GM19238 (cell line): Measurements from ENCODE around the gene ERMARD.

ENCODE experiments used
- DNase-seq: peaks from one replicate; pipeline ENCODE4 v3.0.0; 2011; ENCODE audit warnings: low spot score; ENCODE audit not compliant: insufficient read length

The ERMARD gene

DNA sequence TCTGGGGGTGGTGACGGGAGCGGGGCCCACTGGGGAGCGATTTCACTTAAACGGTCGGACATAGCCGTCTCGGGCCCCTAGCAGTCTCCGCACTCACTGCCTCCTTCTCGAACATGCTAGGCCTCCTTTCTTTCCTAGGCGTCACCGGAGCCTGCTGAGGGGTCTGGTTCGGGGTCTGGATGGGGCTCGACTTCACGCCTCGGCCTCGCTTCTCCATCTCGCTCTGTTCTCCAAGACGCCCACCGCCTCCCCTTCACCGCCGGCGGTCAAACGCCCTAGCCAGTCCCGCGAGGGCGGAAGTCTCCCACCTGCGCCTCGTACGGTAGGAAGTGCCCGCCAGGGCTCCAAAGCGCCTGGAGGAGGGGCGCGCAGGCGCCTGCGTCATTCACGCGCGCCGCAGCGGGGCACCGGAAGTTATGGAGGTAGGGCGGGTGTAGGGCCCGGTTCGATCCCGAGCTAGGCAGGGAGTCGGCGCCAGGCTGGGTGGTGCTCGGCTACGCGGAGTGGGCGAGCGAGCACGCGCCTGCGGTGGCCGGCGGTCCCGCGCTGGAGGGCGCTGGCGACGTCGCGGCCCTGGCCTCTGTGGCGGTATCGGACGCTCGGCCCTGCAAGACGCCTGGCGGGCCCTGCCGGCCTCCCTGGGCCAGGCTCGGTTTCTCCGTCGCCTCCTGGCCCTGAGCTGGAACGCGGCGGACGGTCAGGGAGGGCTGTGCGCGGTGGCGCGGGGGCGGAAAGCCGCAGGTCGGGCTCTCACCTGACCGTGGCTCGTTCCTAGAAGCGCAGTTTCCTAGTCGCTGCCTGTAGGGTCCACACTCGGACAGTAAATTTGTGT, at the start of gene ERMARD, which contains the start of gene DYNLT2:
Gene ERMARD, plus strand, starts transcription at position 381 of the 832 bp plus-strand sequence. Its CDS starts 36 bp downstream, at position 417.
Gene DYNLT2, minus strand, starts transcription at position 331 of the 832 bp plus-strand sequence. Its CDS starts 114 bp downstream, at position 217.
- DNase-seq = peak; percentile 86

DNA sequence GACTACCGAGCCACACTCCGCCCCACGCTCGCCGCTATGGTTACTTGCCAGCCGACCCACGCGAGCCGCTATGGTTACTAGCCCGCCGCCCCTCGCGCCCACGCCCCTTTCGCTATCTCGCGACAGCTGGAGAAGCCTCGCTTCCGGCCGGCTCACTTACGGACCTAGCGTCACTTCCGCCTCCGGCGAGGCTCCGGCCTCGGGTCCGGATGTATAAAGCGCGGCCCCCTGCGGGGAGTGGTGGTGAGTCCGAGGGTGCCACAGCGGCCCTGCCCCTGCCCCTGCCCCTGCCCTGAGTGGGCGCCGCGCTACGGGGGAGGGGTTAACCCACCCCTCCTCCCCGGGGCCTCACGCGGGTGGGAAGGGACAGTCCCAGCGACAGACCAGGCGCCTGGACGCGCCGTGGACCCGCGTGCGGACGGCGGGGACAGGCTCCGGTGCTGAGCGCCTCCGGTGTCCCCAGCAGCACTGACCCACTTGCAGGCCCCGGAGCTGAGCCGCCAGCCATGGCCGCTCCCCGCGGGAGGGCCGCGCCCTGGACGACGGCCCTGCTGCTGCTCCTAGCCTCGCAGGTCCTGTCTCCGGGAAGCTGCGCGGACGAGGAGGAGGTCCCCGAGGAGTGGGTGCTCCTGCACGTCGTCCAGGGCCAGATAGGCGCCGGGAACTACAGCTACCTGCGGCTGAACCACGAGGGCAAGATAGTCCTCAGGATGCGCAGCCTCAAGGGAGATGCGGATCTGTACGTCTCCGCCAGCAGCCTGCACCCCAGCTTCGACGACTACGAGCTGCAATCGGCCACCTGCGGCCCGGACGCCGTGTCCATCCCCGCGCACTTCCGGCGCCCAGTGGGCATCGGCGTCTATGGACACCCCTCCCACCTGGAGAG, 49.2 kb upstream of the ERMARD start, which contains the start of the genes C6orf120 and WDR27:
Gene C6orf120, plus strand, starts transcription at position 173 of the 886 bp plus-strand sequence. Its CDS starts 334 bp downstream, at position 507.
Gene WDR27, minus strand, starts transcription at position 76 of the 886 bp plus-strand sequence. CDS start 13,024 bp downstream, outside the sequence.
- DNase-seq = peak; percentile 93

DNA sequence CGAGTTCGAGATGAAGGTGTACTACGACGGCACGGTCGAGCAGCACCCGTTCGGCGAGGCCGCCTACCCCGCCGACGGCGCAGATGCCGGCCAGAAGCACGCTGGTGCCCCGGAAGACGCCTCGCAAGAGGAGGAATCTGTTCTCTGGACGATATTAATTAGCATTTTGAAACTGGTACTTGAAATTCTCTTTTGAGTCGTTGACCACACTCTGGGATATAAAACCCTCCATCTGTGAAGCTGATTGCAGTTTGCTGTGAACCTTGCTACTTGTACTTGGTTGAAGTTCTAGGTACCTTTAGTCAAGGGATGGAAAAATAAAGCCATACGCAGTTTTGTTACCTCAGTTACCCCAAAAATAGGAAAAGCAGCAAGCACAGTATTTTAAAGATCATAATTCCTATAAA, 48.6 kb upstream of the ERMARD start:
- DNase-seq = no peak

DNA sequence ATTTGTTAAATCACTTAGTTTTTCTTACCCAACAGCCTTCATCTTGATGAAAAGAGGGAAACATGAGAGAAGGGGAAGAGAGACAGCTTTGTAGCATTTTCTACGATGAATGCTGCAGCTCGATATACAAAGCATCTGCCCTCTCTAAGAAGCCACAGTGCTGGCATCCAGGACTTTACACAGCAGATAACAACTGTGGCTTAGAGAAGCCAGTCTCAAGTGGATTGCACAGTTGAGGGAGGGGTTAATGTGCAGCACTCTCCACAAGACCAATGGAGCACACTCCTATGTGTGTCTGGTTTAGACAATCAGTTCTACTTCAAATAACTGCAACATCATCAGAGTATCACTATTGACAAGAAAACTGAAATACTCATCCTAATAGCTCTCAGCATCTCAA, 43.6 kb upstream of the ERMARD start:
- no peak for DNase-seq

DNA sequence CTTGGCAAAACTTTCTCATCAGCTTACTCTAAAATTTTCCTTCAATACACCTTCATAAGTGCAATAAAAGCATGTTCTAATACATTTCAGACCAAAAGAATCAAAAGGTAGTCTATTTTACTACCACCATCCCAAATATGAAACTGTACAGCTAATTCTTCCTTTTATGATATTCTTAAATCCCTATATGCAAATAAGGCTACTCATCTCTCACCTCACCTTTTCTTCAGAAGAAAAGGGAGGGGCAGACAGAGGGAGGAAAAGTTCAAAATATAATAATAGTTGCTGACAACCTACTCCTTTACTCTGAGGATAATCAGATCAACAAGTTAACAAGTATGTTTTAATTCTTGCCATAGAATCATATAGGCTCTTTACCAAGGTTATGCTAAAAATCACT, 42.1 kb upstream of the ERMARD start:
- DNase-seq = no peak

DNA sequence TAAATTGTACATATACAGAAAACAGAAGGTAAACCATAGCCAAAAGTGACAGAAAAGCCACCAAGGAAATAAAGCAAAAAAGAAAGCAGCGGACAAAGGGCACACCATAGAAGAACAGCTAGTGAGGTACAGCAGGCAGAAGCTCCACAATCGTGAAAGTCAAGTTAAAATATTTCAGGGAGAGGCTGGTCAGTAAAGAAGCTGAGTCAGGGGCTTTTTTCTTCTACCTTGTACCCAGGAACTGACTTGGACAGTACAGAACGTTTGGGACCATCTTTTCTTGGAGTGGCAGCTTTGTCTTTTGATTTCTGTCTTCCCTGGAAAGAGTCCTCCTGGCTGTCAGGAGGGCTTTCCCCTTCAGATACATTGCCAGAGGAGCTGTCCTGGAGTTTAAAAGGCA, 41.4 kb upstream of the ERMARD start:
- no peak for DNase-seq

DNA sequence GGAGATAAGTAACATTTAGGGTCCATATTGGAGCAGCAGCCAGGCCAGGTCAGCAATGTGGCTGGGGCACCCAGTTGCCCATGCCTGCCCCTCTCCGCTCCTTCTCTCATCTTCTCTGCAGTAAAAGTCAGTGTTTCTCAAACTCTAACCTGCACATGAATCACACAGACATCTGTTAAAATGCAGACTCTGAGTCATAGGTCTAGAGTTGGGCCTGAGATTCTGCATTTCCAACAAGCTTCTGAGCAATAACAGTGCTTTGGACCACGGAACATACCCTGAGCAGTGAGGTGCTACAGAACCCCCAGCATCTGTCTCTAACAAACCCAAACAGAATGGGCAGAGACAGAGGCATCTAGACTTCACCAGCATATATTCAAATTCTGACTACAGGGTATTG, 37.2 kb upstream of the ERMARD start:
- DNase-seq = no peak

DNA sequence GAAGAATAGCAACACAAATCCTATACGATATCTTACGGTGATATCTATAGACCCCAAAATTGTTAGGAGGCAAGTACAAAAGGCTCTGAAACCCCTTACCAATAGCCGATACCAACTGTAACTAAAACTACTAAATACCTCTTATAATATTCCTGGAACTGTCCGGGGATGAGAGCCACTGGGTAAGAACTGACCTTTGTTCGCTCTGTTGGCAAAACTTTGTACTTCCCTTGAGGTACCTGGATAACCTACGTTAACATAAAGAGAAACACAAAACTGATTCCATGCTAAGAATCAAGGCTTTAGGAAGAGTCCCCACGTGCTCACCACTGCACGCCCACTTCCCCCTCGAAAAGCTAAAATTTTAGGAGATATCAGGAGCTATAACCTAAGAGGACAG, 36.8 kb upstream of the ERMARD start:
- no peak for DNase-seq

DNA sequence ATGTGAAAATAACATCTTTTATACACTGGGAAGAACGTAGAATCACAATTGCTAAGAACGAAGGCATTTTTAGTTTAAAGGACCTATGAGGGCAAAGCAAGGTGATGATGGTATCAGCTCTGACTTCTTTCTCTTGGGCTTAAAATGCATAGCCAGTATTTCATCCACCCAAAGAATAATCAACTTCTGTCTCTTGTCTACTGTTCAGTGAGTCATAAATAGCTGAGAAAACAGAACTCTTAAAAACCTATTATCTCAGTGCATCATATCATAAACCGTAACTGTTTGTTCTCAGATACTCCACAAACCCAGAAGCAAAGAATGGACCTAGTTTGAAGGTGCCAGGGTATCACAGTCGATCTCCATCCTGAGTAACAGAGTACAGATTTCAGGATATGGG, 32.3 kb upstream of the ERMARD start:
- DNase-seq = no peak

DNA sequence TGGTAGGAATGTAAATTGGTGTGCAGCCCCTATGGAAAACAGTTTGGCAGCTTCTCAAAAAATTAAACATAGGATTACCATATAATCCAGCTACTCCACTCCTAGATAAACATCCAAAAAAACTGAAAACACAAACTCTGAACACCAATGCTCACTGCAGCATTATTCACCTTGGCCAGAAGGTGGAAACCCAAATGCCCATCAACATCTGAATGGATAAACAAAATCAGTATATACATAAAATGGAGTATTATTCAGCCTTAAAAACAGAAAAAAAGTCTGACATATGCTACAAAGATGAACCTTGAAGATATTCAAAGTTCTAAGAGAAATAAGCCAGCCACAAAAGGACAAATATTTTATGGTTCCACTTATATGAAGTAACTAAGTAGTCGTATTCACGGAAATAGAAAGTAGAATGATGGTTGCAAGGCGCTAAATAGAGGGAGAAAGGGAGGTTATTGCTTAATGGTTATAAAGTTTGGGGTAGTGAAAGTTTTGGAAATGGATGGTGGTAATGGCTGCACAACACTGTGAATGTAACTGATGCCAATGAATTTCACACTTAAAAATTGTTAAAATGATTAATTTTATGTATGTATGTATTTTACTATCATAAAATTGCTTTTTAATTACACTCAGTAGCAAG, 31.1 kb upstream of the ERMARD start:
- no peak for DNase-seq

DNA sequence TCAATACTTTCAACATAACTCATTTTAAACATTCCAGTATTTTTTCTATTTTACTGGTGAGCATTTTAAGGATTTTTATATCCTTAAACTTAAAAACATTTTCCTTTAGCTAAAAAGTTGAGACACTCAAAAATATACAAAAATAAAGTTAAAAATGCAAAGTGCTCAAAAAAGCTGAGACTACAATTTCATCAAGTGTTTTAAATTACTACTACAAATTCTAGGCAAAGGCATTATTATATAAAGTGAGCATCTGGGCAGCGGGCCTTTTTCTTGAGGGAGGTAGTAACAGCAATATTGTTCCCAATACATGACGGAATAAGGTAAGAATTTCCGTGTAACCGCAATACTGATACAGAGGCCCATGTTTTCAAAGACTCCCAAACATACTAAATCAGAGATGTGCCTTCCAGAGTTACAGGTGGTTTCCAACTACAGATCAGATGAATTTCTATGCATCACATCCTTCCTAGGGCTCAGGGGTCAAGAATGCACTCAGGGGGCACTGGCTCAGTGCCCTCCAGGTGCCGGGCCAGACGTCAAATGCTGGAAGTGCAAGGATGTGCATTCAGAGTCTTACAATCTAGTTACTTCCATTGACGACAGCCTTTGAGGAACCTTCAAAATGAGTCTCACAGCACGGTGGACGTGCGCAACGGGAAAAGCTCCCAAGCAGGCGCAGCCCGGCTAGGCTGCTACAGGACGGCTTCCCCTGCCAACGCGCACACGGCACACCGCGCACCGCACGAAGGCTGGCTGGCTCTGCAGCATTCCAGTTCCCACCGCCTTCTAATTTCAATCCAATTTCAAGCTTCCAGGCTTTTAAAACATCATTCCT, 28.8 kb upstream of the ERMARD start:
- DNase-seq = peak; percentile 20

DNA sequence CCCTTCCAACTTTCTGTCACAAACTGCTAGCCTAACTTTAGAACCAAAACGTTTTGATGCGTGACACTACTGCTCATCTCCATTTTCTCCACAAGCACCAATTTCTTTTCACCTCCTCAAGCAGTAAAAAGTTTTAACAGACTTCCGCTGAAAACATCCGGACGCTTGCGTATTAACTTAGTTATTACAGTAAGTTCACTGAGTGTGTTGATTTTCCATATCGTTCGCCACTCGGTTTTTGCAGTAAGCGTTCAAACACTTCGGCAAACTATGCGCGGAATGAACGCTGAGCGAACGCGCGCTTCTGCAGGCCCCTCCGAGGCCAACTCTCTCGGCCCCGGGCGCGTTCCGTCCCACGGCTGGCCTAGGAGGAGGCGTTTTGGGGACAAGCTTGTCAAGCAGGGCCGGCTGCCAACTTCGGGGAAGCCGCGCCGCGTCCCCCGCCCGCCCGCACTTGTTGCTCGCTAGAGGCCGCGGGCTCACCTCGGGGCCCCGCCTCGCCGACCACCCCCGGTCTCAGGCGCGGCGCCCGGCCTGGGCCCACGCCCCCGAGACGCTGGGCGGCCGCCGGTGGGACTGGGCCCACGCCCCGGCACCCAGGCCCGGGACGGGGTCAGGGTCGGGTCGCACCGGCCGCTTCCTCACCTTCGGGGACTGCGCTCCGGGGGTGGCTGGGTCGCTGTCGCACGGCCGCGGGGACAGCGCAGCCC, 28.1 kb upstream of the ERMARD start:
- peak; percentile 50 for DNase-seq

DNA sequence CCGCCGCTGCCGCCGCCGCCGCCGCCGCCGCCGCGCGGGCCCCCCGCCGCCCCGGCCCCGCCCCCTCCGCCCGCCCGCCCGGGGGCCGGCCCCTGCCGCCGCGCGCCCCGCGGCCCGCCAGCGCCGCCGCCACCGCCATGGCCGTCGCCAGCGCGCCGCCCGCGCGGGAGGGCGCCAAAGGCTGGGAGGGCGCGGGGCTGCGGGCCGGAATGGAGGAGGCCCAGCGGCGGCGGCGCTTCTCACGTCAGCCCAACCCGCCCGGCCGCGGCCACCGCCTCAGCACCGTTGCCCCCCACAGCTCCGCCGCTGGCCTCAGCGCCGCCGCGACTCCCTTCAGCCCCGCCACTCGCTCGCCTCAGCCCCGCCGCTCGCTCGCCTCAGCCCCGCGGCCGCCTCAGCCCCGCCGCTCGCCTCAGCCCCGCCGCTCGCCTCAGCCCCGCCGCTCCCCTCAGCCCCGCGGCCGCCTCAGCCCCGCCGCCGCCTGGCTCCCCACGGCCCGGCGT, 27.4 kb upstream of the ERMARD start:
- DNase-seq = peak; percentile 46

DNA sequence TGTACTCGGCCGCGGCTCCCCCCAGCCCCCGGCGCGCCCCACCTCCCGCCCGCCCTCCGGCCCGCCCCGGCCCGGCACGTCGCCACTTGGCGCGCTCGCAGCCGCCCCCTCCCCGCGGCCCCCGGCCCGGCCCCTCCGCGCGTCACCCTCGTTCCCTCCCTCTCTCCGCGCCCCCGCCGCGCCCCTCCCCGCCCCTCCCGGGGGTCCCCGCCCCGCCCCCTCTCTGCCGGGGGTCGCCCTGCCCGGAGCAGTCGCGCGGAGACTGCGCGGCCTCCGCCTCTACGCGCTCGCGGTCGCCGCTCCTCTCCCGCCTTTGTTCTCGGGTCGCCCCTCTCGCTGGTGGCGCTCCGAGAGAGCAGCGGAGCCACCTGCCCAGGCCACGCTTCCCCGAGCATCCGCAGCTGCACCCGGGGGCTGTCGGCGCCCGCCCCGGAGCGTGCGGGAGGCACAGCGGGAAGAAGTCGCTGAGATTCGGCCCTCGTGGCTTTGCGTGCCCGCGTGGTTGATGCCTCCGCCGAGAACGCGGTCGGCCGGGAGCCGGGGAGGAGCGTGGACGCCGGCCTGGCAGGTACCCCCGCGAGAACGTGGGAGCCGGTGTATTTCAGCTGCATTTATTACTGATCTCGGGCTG, 26.8 kb upstream of the ERMARD start, which contains the start of gene PHF10:
Gene PHF10, minus strand, starts transcription at position 7 of the 631 bp plus-strand sequence. CDS start 569 bp downstream, outside the sequence.
- DNase-seq = peak; percentile 58

DNA sequence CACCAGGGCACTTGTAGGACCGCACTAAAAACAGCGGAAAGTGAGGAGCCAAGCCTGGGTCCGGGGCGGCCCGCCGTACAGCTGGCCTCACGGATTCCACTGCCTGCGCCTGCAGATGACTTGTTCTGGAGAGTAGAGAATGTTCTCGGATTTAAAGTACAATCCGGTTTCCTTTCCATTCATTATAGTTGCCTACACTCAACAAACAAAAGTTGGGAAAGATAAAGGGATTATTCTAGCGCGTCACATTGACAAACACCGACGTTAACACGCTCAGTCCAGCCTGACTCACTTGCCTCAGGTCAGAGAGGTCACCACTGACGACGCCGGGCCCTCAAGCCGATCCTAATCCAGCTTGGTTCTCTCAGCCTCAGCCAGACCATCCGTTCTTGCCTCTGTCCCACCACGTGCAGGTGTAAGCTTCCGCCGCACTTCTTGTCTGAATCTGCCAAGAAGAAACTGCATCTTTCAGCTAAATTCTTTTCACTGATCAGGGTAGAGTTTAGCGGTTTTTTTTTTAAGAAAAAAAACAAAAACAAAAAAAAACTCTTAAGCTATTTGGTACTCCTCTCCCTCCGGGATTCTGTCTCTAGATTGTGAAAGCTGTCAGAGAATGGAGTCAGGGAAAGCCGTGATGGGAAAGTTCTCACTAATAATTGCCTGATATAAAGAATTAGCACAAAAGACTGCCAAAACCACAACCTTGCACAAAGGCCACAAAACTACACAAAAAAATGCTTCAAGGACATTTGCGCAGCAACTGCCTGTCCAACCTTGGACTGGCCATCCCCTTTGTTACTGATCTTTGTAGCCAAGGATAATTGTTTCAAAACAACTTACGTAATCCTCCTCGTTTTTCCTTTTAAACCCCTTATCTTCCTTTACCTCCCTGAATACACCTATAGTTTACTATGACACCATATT, 26.0 kb upstream of the ERMARD start:
- no peak for DNase-seq

DNA sequence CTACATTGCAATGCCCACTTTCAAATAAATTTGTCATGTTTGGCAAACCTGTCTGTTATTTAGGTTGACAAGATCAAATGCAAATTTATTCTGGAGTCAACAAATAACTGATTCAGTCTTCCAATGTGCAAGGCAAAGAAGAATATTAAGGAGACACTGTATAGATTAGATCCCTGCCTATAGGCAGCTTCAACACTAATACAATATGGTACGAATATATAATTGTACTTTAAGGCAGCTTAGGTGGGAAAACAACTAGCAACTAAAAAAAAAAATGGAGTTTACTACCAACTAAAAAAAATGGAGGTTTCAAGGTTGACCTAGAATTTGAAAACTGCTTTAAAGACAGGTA, 25.4 kb upstream of the ERMARD start:
- DNase-seq = no peak

DNA sequence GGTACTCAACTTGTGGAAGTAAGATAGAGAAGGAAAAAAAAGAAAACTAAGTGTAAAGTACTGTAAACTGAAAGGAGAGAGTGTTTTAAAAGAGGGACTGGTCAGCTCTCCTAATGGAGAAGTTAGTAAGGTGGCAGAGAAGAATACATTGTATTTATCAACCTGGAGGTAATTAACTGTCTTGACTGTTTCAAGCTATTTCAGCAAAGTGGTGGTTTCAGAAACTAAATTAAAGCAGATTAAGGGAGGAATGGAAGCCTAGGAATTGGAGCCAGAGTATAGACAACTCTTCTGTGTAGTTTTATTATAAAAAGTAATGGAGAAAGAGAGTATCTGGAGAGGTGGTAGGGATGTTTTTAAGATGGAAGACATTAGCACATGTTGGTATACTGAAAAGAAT, 24.5 kb upstream of the ERMARD start:
- no peak for DNase-seq

DNA sequence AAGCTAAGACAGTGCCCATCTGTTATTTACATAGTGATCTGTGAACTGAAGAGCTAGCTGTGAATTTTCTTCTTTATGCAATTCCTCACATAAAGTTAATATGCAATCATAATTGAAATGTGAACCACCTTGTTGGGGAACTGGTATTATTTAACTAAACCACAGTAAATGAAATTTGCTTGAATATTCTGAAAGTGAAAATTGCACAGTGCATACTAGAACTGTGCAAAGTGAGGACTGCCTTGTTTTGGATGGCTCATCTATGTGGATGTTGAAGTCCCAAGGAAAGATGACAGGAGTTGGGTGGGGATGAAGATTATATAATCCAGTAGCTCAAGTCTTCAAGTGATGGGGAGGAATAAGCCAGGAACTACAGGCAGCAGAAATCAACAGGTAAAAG, 21.5 kb upstream of the ERMARD start:
- DNase-seq = no peak
